A549 (cell line): ENCODE measurements around the gene HOXB8.

ENCODE experiments used
- CTCF ChIP-seq: fragments of >200 bp; sonication (Bioruptor Twin); formaldehyde crosslinking; IDR thresholded peaks from 3 replicates; pipeline ENCODE4 v1.5.1; 2016
- ESRRA ChIP-seq: fragments of 150-350 bp; IDR thresholded peaks from 2 replicates; pipeline ENCODE4 v1.6.1; 2014; ENCODE audit warnings: mild to moderate bottlenecking, low read length, borderline replicate concordance
- FOXS1 ChIP-seq: fragments of 250-450 bp; sonication (Bioruptor Pico); IDR thresholded peaks from 2 replicates; pipeline ENCODE4 v1.5.0; 2020; ENCODE audit warnings: mild to moderate bottlenecking, moderate library complexity
- PHF8 ChIP-seq: fragments of 200-600 bp; sonication (generic); IDR thresholded peaks from 2 replicates; pipeline ENCODE4 v1.6.1; 2016; ENCODE audit warnings: low read depth, mild to moderate bottlenecking, antibody characterized with exemption, moderate library complexity, borderline replicate concordance
- POLR2AphosphoS2 ChIP-seq: conservative IDR thresholded peaks from 2 replicates; pipeline ENCODE4 v1.6.1; 2012; ENCODE audit warnings: low read length, improper control_type of control experiment, inconsistent platforms
- TP53 ChIP-seq: fragments of 250-450 bp; sonication (Bioruptor Pico); IDR thresholded peaks from 2 replicates; pipeline ENCODE4 v1.5.0; 2021; ENCODE audit warnings: mild to moderate bottlenecking, moderate library complexity

- TF ChIP-seq CTCF (no peak), TP53 (CRISPR knock-in tag) (no peak), POLR2AphosphoS2 (no peak), ESRRA (no peak), PHF8 (no peak), FOXS1 (no peak)
Observed at GRCh38 chr17:48637323-48638260, 22.5 kb upstream of the HOXB8 start.
